ENCODE measurements around the gene FNIP1. TPM values are rescaled to one million over a fixed set of nuclear protein-coding genes. Genes with fewer than 3 reads are reported as not detected.

The FNIP1 gene
- total and polyA plus RNA-seq, 2 donors (not counting 1 experiment from before 2014, with no cell fraction given) = 10.3 to 52.8 TPM

GRCh38 chr5:131767891-131768290 is 28.9 kb downstream of the FNIP1 start:
- Histone ChIP-seq H3K79me2 (ENCODE audit: control insufficient read depth, insufficient read depth, low read length) (peaks cover 96% of the 10 kb centered on the region), H3K9ac (ENCODE audit: low read length) (no peak overlapping the region), H3K4me2 (replicated peaks; ENCODE audit: low read depth, low read length, poor library complexity, severe bottlenecking) (no peak overlapping the region), H3K27me3 (replicated peaks in 1 of 4; ENCODE audit: control extremely low read depth in 1 of 4, control insufficient read depth in 3 of 4, insufficient read depth in 4 of 4, low read length in 3 of 4) (no peaks in the 10 kb centered on the region), H3K4me3 (ENCODE audit: control extremely low read depth in 1 of 5, extremely low read depth in 1 of 5, insufficient read depth in 1 of 5, low read depth in 2 of 5, low read length in 4 of 5) (no peak overlapping the region), H3K27ac (ENCODE audit: low read length in 2 of 2) (no peak overlapping the region), H3K9me3 (ENCODE audit: control extremely low read depth in 1 of 3, control insufficient read depth in 2 of 3, insufficient read depth in 1 of 3, low read length in 2 of 3) (peaks cover 0 to 8% (median 7%) of the 10 kb centered on the region in 3 donors), H3K4me1 (ENCODE audit: control insufficient read depth in 2 of 2, insufficient read depth in 2 of 2, low read length in 2 of 2) (peaks cover 15 to 31% of the 10 kb centered on the region in 2 donors), H2AFZ (ENCODE audit: insufficient read depth, low read depth, low read length, poor library complexity, severe bottlenecking) (no peak overlapping the region), H4K20me1 (ENCODE audit: control insufficient read depth, insufficient read depth, low read length, poor library complexity, severe bottlenecking) (peaks cover 40% of the 10 kb centered on the region), H3K36me3 (replicated peaks in 1 of 2; ENCODE audit: control extremely low read depth in 1 of 2, control insufficient read depth in 1 of 2, extremely low read depth in 1 of 2, insufficient read depth in 2 of 2, low read length in 1 of 2) (peaks cover 0 to 2% of the 10 kb centered on the region in 2 experiments)
- TF ChIP-seq CTCF (IDR thresholded peaks at IDR 0.05) (no peak), EZH2 (IDR thresholded peaks at IDR 0.05; ENCODE audit: borderline replicate concordance, insufficient read depth, low read depth, low read length, poor library complexity, severe bottlenecking) (no peak)
- no peak overlapping the region for H3K27ac Mint-ChIP-seq
- no peaks in the 10 kb centered on the region for H3K9me3 Mint-ChIP-seq (ENCODE audit: insufficient read depth)
- no peaks in the 10 kb centered on the region for H3K27me3 Mint-ChIP-seq
- peaks cover 28% of the 10 kb centered on the region for H3K4me1 Mint-ChIP-seq
- ATAC-seq (ENCODE audit: low read depth) = no peak
- DNase-seq = no peak
- CTCF ChIA-PET = interaction anchor here (0.7 kb wide), 1 partner anchor 279 kb away, joined by 3 read pairs; no protein-coding TSS in a partner anchor
- no peak overlapping the region for H3K4me3 Mint-ChIP-seq
- POLR2A ChIA-PET = interaction anchor here (0.6 kb wide), 1 partner anchor 896 kb away, joined by 4 read pairs; no protein-coding TSS in a partner anchor
- intact Hi-C loops (cut with micrococcal nuclease) = no loop called here

- no peaks in the 10 kb centered on the region for H3K27me3 ChIP-seq (replicated peaks in 1 of 4; ENCODE audit: control extremely low read depth in 1 of 4, control insufficient read depth in 3 of 4, insufficient read depth in 4 of 4, low read length in 3 of 4)
- DNase-seq (no peak), ATAC-seq (ENCODE audit: low read depth) (no peak)
- H3K4me2 ChIP-seq (replicated peaks; ENCODE audit: low read depth, low read length, poor library complexity, severe bottlenecking) = no peak overlapping the region
- Mint-ChIP-seq H3K4me1 (peaks cover 37% of the 10 kb centered on the region), H3K27ac (no peak overlapping the region), H3K27me3 (no peaks in the 10 kb centered on the region), H3K4me3 (no peak overlapping the region), H3K9me3 (ENCODE audit: insufficient read depth) (peaks cover 2% of the 10 kb centered on the region)
- no peak overlapping the region for H3K27ac ChIP-seq (ENCODE audit: low read length in 2 of 2)
- peaks cover 0 to 8% (median 7%) of the 10 kb centered on the region in 3 donors for H3K9me3 ChIP-seq (ENCODE audit: control extremely low read depth in 1 of 3, control insufficient read depth in 2 of 3, insufficient read depth in 1 of 3, low read length in 2 of 3)
- no peak overlapping the region for H3K9ac ChIP-seq (ENCODE audit: low read length)
- H3K4me1 ChIP-seq (ENCODE audit: control insufficient read depth in 2 of 2, insufficient read depth in 2 of 2, low read length in 2 of 2) = peaks cover 15 to 22% of the 10 kb centered on the region in 2 donors
- H3K79me2 ChIP-seq (ENCODE audit: control insufficient read depth, insufficient read depth, low read length) = peaks cover 96% of the 10 kb centered on the region
- no peak for TF ChIP-seq CTCF (IDR thresholded peaks at IDR 0.05)
- TF ChIP-seq EZH2 (IDR thresholded peaks at IDR 0.05; ENCODE audit: borderline replicate concordance, insufficient read depth, low read depth, low read length, poor library complexity, severe bottlenecking) = no peak
- intact Hi-C loops (cut with micrococcal nuclease) = no loop called here
- no peak overlapping the region for H2AFZ ChIP-seq (ENCODE audit: insufficient read depth, low read depth, low read length, poor library complexity, severe bottlenecking)
- ChIA-PET POLR2A (no interaction called here), CTCF (no interaction called here)
- peaks cover 47% of the 10 kb centered on the region for H4K20me1 ChIP-seq (ENCODE audit: control insufficient read depth, insufficient read depth, low read length, poor library complexity, severe bottlenecking)
- 100% methylated on average over 3 of the region's 3 CpGs for WGBS (ENCODE audit: insufficient coverage)
- H3K4me3 ChIP-seq (ENCODE audit: control extremely low read depth in 1 of 5, extremely low read depth in 1 of 5, insufficient read depth in 1 of 5, low read depth in 2 of 5, low read length in 4 of 5) = no peak overlapping the region
- H3K36me3 ChIP-seq (replicated peaks in 1 of 2; ENCODE audit: control extremely low read depth in 1 of 2, control insufficient read depth in 1 of 2, extremely low read depth in 1 of 2, insufficient read depth in 2 of 2, low read length in 1 of 2) = peaks cover 0 to 2% of the 10 kb centered on the region in 2 experiments
Observed at GRCh38 chr5:131766689-131767088, 30.1 kb downstream of the FNIP1 start.
